ENCODE results near the gene RPL27.

- TF ChIP-seq SRF (IDR thresholded peaks at IDR 0.05; ENCODE audit: low read depth, low read length), result no peak
- TF ChIP-seq SIRT6 (IDR thresholded peaks at IDR 0.05; ENCODE audit: low read length), result no peak
Observed at GRCh38 chr17:43019418-43019817, 21.2 kb downstream of the RPL27 start.

All from H1 (cell line).